CD4-positive, alpha-beta memory T cell (primary cell): Measurements from ENCODE around the gene EIF1. TPM values are rescaled to one million over a fixed set of nuclear protein-coding genes. Genes with fewer than 3 reads are reported as not detected.
A peak's percentile ranks its signal among the peaks of the same experiment; 100 is the strongest.
"Not testable (repeated sequence)": the region's sequence is repeated elsewhere in the genome, so short reads cannot be mapped to it uniquely, and the experiment has no call there.

Experiments
- CTCF ChIA-PET: fragments of 350-600 bp; sonication (Branson Sonifier 250); formaldehyde crosslinking; loops from one replicate; lab custom pipeline; 2021; ENCODE audit warnings: inconsistent platforms; ENCODE audit not compliant: partially characterized antibody; lab: Charles Lee
- POLR2A ChIA-PET: fragments of 350-600 bp; sonication (Branson Sonifier 250); formaldehyde crosslinking; loops from one replicate; lab custom pipeline; 2021; ENCODE audit not compliant: partially characterized antibody; lab: Charles Lee
- DNase-seq, 5 donors: peaks; one replicate each; pipeline versions ENCODE4 v3.0.0 to v3.0.0-alpha.2; 2020 to 2022; ENCODE audit warnings: mixed read lengths in 1 of 5
- H3K27ac ChIP-seq: one replicate; pipeline ENCODE4 v1.7.0; 2013; ENCODE audit warnings: low read depth, low read length
- H3K27me3 ChIP-seq: 2 replicates; pipeline ENCODE4 v1.7.0; 2013; ENCODE audit warnings: mild to moderate bottlenecking, low read length, moderate library complexity; ENCODE audit not compliant: insufficient read depth
- H3K36me3 ChIP-seq: 2 replicates; pipeline ENCODE4 v1.7.0; 2013; ENCODE audit warnings: mild to moderate bottlenecking, low read length, moderate library complexity; ENCODE audit not compliant: insufficient read depth
- H3K4me1 ChIP-seq: 2 replicates; pipeline ENCODE4 v1.7.0; 2013; ENCODE audit warnings: mild to moderate bottlenecking, low read length, moderate library complexity; ENCODE audit not compliant: insufficient read depth
- H3K4me3 ChIP-seq, 2 donors: one replicate each; pipeline ENCODE4 v1.7.0; 2013; ENCODE audit warnings: low read length in 2 of 2, mild to moderate bottlenecking in 1 of 2
- H3K9me3 ChIP-seq, 2 donors: one replicate each; pipeline ENCODE4 v1.7.0; 2013; ENCODE audit warnings: low read length in 2 of 2, control low read depth in 1 of 2; ENCODE audit not compliant: control insufficient read depth in 1 of 2
- H3K27ac Mint-ChIP-seq, 7 donors: one replicate each; pipeline ENCODE4 v1.8.0; 2020 to 2021; ENCODE audit warnings: mixed read lengths in 7 of 7, mild to moderate bottlenecking in 6 of 7, inconsistent platforms in 3 of 7, moderate library complexity in 3 of 7
- H3K27me3 Mint-ChIP-seq, 2 donors: one replicate each; pipeline ENCODE4 v1.8.0; 2020 to 2021; ENCODE audit warnings: mixed read lengths in 2 of 2
- H3K36me3 Mint-ChIP-seq, 2 donors: one replicate each; pipeline ENCODE4 v1.8.0; 2020 to 2021; ENCODE audit warnings: mixed read lengths in 2 of 2, inconsistent platforms in 1 of 2, mild to moderate bottlenecking in 1 of 2
- H3K4me1 Mint-ChIP-seq, 4 donors: one replicate each; pipeline ENCODE4 v1.8.0; 2020 to 2021; ENCODE audit warnings: mixed read lengths in 4 of 4, mild to moderate bottlenecking in 1 of 4
- H3K4me3 Mint-ChIP-seq, 8 donors: one replicate each; pipeline ENCODE4 v1.8.0; 2020 to 2021; ENCODE audit warnings: mixed read lengths in 8 of 8, mild to moderate bottlenecking in 7 of 8, moderate library complexity in 6 of 8, inconsistent platforms in 3 of 8
- H3K9me3 Mint-ChIP-seq, 8 donors: one replicate each; pipeline ENCODE4 v1.8.0; 2020 to 2021; ENCODE audit warnings: mixed read lengths in 8 of 8, mild to moderate bottlenecking in 5 of 8, inconsistent platforms in 3 of 8, moderate library complexity in 1 of 8
- intact Hi-C: fragments of 100-400 bp; cut with micrococcal nuclease; formaldehyde crosslinking; loops from one replicate; pipeline ENCODE4 v1.15.1; 2023
- polyA plus RNA-seq, 2 donors: library from polyadenylated mRNA; unstranded; fragments of 300-500 nt; fragmentation: Illumina TruSeq; gene quantifications; one replicate each; pipeline ENCODE4 v1.2.3, GENCODE V29; 2021
- total RNA-seq, 2 experiments: library from RNA; stranded (reverse); gene quantifications; one replicate each; pipeline ENCODE4 v1.2.3, GENCODE V29; 2021

EIF1 gene
- total and polyA plus RNA-seq, 4 experiments from 2014 or later: 776 to 1,611 (median 960) TPM

- H3K27me3 Mint-ChIP-seq, H3K4me1 Mint-ChIP-seq, H3K36me3 ChIP-seq, H3K4me3 ChIP-seq, H3K27me3 ChIP-seq, intact Hi-C loops, H3K27ac Mint-ChIP-seq, H3K4me1 ChIP-seq, H3K4me3 Mint-ChIP-seq, DNase-seq, H3K36me3 Mint-ChIP-seq, H3K9me3 ChIP-seq, H3K9me3 Mint-ChIP-seq, H3K27ac ChIP-seq: not testable (repeated sequence)
- POLR2A ChIA-PET: interaction anchor here (3.7 kb wide), 1 partner anchor 10 kb away, joined by 25 read pairs; the partner anchor contains the start of gene EIF1
- CTCF ChIA-PET: interaction anchor here (0.6 to 1.5 kb wide), 3 partner anchors 9 to 48 kb away, joined by 3 read pairs; no protein-coding TSS in a partner anchor
Measured at GRCh38 chr17:41700843-41701242, 12.2 kb downstream of the EIF1 start.

DNA sequence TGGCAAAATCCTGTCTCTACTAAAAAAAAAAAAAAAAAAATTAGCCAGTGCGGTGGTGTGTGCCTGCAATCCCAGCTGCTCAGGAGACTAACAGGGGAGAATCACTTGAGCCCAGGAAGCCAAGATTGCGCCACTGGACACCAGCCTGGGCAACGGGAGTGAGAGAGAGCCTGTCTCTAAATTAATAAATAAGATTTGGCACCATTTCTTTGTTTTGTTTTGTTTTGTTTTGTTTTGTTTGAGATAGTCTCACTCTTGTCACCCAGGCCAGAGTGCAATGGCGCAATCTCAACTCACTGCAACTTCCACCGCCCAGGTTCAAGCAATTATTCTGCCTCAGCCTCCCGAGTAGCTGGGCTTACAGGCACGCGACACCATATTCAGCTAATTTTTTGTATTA is 14.0 kb downstream of the EIF1 start:
- Mint-ChIP-seq H3K27me3 (peaks cover 2 to 5% of the 10 kb centered on the region in 2 donors), H3K9me3 (no peaks in the 10 kb centered on the region), H3K4me1 (peaks cover 0 to 3% (median 0%) of the 10 kb centered on the region in 4 donors), H3K36me3 (no peaks in the 10 kb centered on the region), H3K27ac (no peak overlapping the region), H3K4me3 (no peak overlapping the region)
- Histone ChIP-seq H3K27ac (no peak overlapping the region), H3K4me3 (no peak overlapping the region), H3K36me3 (no peaks in the 10 kb centered on the region), H3K4me1 (peaks cover 6% of the 10 kb centered on the region), H3K27me3 (no peaks in the 10 kb centered on the region), H3K9me3 (no peaks in the 10 kb centered on the region)
- ChIA-PET POLR2A (interaction anchor here (3.7 kb wide), 1 partner anchor 12 kb away, joined by 25 read pairs; the partner anchor contains the start of gene EIF1), CTCF (interaction anchor here (0.6 to 1.3 kb wide), 2 partner anchors 18 to 1492 kb away, joined by 3 to 4 read pairs; no protein-coding TSS in a partner anchor)
- intact Hi-C loops: no loop called here
- DNase-seq: no peak

GRCh38 chr17:41705271-41705991 is 16.7 kb downstream of the EIF1 start:
- H3K36me3 ChIP-seq: no peaks in the 10 kb centered on the region
- ChIA-PET CTCF (no interaction called here), POLR2A (interaction anchor here (0.6 to 3.4 kb wide), 2 partner anchors 15 to 313 kb away, joined by 3 to 27 read pairs; partner anchors contain the start of gene EIF1)
- H3K4me3 ChIP-seq: no peak overlapping the region
- intact Hi-C loops: no loop called here
- Mint-ChIP-seq H3K9me3 (no peaks in the 10 kb centered on the region), H3K4me1 (peaks cover 0 to 3% (median 0%) of the 10 kb centered on the region in 4 donors), H3K36me3 (no peaks in the 10 kb centered on the region), H3K27me3 (peaks cover 3 to 5% of the 10 kb centered on the region in 2 donors), H3K27ac (peak overlapping the region in 1 of 7 donors; percentile 20), H3K4me3 (no peak overlapping the region)
- no peaks in the 10 kb centered on the region for H3K27me3 ChIP-seq
- no peaks in the 10 kb centered on the region for H3K9me3 ChIP-seq
- peaks cover 6% of the 10 kb centered on the region for H3K4me1 ChIP-seq
- DNase-seq: no peak
- no peak overlapping the region for H3K27ac ChIP-seq

- Histone ChIP-seq H3K27ac (no peak overlapping the region), H3K4me1 (no peaks in the 10 kb centered on the region), H3K9me3 (no peaks in the 10 kb centered on the region), H3K4me3 (no peak overlapping the region), H3K27me3 (no peaks in the 10 kb centered on the region), H3K36me3 (no peaks in the 10 kb centered on the region)
- intact Hi-C loops: no loop called here
- Mint-ChIP-seq H3K36me3 (no peaks in the 10 kb centered on the region), H3K4me1 (no peaks in the 10 kb centered on the region), H3K27me3 (peaks cover 9 to 14% of the 10 kb centered on the region in 2 donors), H3K9me3 (no peaks in the 10 kb centered on the region), H3K4me3 (no peak overlapping the region), H3K27ac (no peak overlapping the region)
- POLR2A ChIA-PET: interaction anchor here (0.6 to 3.4 kb wide), 4 partner anchors 12 to 1105 kb away, joined by 3 to 27 read pairs (median 4); partner anchors contain the start of gene EIF1
- DNase-seq: no peak
- CTCF ChIA-PET: interaction anchor here (0.7 to 3.1 kb wide), 2 partner anchors 12 to 386 kb away, joined by 3 to 17 read pairs; no protein-coding TSS in a partner anchor
Measured at GRCh38 chr17:41707803-41708669, 19.4 kb downstream of the EIF1 start.

DNA sequence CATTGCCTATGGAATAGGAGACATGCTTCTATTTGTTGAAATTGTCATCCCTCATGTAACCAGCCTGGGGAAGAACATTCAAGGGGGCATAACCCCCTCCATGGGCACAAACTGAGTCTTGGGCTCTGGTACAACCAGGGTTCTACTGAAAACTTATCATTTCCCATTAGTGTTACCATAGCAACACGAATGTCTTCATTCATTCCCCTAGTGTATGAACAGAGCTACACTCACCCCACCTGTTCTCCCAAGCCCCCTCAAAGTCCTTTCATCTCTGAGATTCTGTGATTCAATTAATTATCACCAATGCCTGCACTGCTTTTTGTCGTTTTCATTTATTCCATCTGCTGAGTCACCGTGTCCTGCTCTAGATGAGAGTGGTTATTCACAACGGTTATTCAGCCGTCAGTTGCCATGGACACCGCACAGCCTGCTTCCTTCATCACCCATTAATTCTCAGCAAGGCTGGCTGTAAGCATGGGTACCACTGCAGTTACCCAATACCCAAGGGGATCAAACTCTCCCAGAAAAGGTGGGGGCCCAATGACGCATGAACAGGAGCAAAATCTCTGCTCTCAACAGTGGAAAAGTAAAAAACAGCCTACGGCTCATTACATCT is 21.9 kb downstream of the EIF1 start:
- no peaks in the 10 kb centered on the region for H3K36me3 ChIP-seq
- Mint-ChIP-seq H3K27ac (no peak overlapping the region), H3K4me1 (no peaks in the 10 kb centered on the region), H3K4me3 (no peak overlapping the region), H3K27me3 (peaks cover 9% of the 10 kb centered on the region in 2 donors), H3K9me3 (no peaks in the 10 kb centered on the region), H3K36me3 (no peaks in the 10 kb centered on the region)
- no peak for DNase-seq
- H3K27me3 ChIP-seq: no peaks in the 10 kb centered on the region
- no peaks in the 10 kb centered on the region for H3K4me1 ChIP-seq
- ChIA-PET CTCF (no interaction called here), POLR2A (no interaction called here)
- intact Hi-C loops: no loop called here
- no peaks in the 10 kb centered on the region for H3K9me3 ChIP-seq
- H3K4me3 ChIP-seq: no peak overlapping the region
- H3K27ac ChIP-seq: no peak overlapping the region

DNA sequence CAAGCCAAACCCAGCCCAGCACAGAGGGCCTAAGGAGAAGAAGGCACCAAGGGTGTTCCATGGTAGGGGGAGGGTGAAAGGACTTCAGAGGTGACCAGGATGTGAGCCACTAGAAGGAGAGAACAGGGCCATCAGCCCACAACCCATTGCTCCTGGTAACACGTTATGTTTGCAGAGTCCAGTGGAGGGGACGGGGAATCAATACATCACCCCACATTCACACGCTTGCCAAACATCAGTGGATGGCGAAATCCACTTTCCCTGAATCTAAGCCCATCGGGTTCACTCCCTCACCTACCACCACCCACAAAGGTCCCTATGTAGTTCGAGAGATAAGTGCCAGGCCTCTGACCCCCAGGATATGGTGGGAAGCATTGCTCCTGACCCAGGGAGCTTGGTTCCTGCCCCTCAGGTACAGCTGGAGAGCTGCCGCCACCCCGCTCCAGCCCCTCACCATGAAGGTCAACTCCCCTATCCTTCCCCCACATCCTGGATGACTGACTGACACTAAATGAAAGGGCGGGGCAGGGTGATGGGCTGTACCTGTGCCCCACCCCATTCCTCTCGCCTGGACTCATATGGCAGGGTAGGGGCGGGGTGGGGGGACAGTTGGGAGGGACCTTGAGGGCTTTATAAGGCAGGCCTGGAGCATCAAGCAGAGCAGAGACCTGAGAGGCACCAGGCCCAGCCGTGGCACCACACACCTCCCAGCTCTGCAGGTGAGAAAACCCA is 23.1 kb downstream of the EIF1 start, which contains the start of gene GAST:
Gene GAST, plus strand, starts transcription at position 663 of the 732 bp plus-strand sequence. CDS start 3,106 bp downstream, outside the sequence.
- Mint-ChIP-seq H3K4me3 (no peak within 1 kb of the TSS), H3K4me1 (no peaks in the 10 kb centered on the region), H3K36me3 (no peaks in the 10 kb centered on the region), H3K27ac (no peak within 1 kb of the TSS), H3K27me3 (peaks cover 9% of the 10 kb centered on the region in 2 donors), H3K9me3 (no peaks in the 10 kb centered on the region)
- intact Hi-C loops: no loop called here
- no peak for DNase-seq
- Histone ChIP-seq H3K27me3 (no peaks in the 10 kb centered on the region), H3K27ac (no peak within 1 kb of the TSS), H3K36me3 (no peaks in the 10 kb centered on the region), H3K4me3 (no peak within 1 kb of the TSS), H3K9me3 (no peaks in the 10 kb centered on the region), H3K4me1 (no peaks in the 10 kb centered on the region)
- POLR2A ChIA-PET: interaction anchor here (1.3 kb wide), 1 partner anchor 22 kb away, joined by 3 read pairs; no protein-coding TSS in a partner anchor
- CTCF ChIA-PET: no interaction called here
